Uterus (tissue), 2 donors: ENCODE measurements around the gene CCDC70.

Source experiments
- POLR2A ChIP-seq, 2 donors: fragments of 450-650 bp; IDR thresholded peaks; one replicate each; pipeline ENCODE4 v1.6.1; 2016; ENCODE audit warnings: antibody characterized with exemption in 2 of 2, mild to moderate bottlenecking in 1 of 2, moderate library complexity in 1 of 2
- TF ChIP-seq, protein P1 (sequence below), 4 experiments: fragments of 200-600 bp in 2 of 4; fragments of 450-650 bp in 2 of 4; sonication (generic) in 2 of 4; IDR thresholded peaks; one replicate each; pipeline ENCODE4 v1.5.1; 2016 to 2019; ENCODE audit warnings: antibody characterized with exemption in 4 of 4, mild to moderate bottlenecking in 2 of 4, moderate library complexity in 1 of 4

- TF ChIP-seq, protein P1, sequence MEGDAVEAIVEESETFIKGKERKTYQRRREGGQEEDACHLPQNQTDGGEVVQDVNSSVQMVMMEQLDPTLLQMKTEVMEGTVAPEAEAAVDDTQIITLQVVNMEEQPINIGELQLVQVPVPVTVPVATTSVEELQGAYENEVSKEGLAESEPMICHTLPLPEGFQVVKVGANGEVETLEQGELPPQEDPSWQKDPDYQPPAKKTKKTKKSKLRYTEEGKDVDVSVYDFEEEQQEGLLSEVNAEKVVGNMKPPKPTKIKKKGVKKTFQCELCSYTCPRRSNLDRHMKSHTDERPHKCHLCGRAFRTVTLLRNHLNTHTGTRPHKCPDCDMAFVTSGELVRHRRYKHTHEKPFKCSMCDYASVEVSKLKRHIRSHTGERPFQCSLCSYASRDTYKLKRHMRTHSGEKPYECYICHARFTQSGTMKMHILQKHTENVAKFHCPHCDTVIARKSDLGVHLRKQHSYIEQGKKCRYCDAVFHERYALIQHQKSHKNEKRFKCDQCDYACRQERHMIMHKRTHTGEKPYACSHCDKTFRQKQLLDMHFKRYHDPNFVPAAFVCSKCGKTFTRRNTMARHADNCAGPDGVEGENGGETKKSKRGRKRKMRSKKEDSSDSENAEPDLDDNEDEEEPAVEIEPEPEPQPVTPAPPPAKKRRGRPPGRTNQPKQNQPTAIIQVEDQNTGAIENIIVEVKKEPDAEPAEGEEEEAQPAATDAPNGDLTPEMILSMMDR (IDR thresholded peaks at IDR 0.05) = no peak
- TF ChIP-seq POLR2A (IDR thresholded peaks at IDR 0.05) = no peak
These were observed 44.8 kb downstream of the CCDC70 start for GRCh38 chr13:51906581-51906980.
